SHP77 (cell line): ENCODE measurements around the gene RTKN.
"Not testable (repeated sequence)": the region's sequence is repeated elsewhere in the genome, so short reads cannot be mapped to it uniquely, and the experiment has no call there.

Experiments
- DNase-seq, 2 experiments: peaks; one replicate each; lab custom pipeline; 2025; lab: John Stamatoyannopoulos, UW

The RTKN gene, protein sequence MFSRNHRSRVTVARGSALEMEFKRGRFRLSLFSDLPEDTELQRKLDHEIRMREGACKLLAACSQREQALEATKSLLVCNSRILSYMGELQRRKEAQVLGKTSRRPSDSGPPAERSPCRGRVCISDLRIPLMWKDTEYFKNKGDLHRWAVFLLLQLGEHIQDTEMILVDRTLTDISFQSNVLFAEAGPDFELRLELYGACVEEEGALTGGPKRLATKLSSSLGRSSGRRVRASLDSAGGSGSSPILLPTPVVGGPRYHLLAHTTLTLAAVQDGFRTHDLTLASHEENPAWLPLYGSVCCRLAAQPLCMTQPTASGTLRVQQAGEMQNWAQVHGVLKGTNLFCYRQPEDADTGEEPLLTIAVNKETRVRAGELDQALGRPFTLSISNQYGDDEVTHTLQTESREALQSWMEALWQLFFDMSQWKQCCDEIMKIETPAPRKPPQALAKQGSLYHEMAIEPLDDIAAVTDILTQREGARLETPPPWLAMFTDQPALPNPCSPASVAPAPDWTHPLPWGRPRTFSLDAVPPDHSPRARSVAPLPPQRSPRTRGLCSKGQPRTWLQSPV

DNA sequence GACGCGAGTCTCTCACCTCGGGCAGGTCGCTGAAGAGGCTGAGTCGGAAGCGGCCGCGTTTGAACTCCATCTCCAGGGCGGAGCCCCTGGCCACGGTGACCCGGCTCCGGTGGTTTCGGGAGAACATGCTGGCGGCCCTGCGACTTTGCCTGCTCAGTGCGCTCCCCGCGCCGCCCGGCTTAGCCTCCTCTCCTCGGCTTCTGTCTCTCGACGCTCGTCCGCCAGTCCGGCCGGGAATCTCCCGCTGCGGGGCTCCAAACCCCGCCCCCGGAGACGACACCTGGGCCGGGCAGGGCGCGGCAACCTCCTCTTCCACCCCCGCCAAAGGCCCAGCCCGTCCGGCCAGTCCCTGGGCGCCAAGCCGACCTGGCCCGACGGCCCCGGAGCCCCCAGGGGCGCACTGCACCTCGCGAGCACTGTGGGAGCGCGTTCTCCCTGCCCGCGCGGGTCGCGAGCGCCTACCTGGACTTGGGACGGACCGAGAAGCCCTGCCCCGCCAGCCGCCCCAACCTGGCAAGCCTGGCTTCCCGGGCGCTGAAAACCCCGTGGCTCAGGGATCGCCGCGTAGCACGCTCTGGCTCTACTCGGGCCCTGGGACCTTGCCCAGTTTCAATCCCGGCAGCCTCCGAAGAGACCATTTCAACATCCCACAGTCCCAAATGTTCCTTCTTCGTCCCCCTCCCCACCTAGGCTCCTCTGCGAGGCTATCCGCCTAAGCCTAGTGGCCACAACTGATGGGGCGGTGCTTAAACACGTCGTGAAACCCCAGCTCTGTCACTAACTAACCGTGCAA lies at the start of gene RTKN:
Gene RTKN, minus strand, starts transcription at position 248 of the 793 bp plus-strand sequence. Its CDS starts 121 bp downstream, at position 127.
- no peak for DNase-seq

DNA sequence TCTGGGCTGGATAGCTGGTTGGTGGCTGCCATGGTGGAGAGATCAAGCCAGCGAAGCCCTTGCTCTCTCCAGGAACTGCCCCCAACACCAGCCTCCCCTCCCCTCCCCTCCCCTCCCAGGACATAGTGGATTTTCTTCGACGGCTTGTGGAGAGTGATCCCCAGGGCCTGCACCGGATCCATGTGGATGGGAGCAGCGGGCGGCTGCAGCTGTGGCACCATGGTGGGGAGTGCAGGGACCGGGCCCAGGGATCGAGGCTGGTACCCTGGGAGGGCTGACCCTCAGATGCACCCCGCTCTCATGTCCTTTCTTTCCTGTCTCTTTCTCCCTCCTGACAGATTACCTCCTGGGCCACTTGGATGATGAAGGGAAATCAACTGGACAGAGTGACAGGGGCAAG lies 48.2 kb upstream of the RTKN start:
- DNase-seq, result no peak

DNA sequence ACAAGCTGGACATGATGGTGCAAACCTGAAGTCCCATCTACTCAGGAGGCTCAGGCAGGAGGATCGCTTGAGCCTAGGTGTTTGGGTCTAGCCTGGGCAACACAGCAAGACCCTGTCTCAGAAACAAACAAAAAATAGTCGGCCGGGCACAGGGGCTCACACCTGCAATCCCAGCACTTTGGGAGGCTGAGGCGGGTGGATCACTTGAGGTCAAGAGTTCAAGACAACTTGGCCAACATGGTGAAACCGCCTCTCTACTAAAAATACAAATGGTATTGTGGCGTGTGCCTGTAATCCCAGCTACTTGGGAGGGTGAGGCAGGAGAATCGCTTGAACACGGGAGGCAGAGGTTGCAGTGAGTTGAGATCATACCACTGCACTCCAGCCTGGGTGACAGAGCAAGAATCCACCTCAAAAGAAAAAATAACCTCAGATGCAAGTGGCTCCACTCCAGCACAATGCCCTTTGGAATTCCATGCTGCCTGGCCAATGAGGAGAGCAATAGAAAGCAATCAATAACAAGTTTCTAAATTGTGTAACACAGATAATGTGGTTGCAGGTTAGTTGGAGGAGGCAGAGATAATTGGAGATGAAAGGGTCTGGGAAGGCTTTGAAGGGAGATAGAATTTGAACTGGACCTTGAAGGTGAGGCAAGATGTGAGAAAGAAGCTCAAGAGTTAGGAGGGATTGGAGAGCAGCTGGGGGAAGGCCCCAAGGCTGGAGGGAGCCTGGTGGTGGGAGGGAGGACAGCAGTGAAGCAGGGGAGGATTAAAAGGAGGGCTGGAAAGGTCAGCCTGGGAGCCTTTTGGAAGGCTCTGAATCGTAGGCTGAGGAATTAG lies 47.1 kb upstream of the RTKN start:
- no peak for DNase-seq

DNA sequence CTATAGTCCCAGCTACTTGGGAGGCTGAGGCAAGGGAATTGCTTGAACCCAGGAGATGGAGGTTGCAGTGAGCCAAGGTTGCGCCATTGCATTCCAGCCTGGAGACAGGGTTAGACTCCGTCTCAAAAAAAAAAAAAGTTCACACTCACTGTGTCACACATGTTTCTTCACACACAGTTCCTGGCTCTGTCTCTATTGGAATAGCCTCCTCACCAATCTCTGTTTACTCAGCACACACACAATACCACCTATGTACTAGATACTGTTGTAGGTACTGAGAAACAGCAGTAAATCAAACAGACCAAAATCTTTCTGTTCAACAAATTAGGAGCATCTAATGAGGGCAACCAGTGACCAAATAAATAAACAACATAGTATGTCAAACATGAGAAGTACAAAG lies 44.4 kb upstream of the RTKN start:
- no peak for DNase-seq

DNA sequence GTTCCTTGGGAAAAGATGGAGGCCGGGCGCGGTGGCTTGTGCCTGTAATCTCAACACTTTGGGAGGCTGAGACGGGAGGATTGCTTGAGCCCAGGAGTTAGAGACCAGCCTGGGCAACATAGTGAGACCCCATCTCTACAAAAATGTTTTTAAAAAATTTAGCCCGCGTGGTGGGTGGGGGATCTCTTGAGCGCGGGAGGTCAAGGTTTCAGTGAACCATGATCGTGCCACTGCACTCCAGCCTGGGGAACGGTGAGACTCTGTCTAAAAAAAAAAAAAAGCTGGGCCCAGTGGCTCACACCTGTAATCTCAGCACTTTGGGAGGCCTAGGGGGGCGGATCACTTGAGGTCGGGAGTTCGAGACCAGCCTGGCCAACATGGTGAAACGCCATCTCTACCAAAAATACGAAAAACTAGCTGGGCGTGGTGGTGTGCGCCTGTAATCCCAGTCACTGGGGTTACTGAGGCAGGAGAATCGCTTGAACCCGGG lies 42.0 kb upstream of the RTKN start:
- not testable (repeated sequence) for DNase-seq

DNA sequence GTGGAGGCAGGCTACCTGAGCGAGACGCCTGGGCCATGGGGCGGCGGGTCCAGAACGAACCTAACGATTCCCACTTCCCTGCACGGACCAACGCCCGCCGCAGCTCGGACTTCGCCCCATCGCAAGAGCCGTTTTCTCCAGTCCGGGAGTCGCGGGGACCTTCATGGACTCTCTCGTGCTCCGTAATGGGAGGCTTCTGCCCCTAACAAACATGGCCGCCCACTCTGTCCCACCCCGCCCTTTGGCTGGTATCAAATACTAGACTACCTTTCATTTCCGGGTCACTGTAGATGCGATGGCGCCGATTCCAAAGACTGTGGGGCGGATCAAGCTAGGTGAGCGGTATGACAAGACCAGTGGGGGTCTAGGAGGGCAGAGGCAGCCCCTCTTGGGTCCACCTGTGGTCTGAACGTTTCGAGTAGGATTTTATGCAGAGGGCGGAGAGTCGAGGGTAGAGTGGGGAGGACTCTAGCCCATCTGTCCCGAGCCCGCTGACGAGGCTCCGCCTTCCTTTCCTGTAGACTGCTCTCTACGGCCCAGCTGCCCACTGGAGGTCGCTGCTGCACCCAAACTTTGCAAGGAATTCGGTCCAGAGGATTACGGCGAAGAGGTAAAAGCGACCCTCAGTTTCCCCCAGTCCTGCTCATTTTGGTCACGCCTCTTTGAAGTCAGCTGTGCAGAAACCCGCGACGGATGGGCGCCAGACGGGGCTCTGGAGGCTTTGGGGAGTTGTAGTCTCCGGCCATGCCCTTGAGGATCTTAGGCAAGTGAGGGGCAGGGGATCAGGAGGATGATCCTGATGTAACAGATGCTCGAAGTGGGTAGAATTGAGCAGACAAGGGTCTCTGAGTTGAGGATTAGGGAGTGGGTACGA lies 41.3 kb upstream of the RTKN start, which contains the start of the genes CCDC142 and TTC31:
Gene CCDC142, minus strand, starts transcription at position 198 of the 874 bp plus-strand sequence. Its CDS starts 161 bp downstream, at position 37.
Gene TTC31, plus strand, starts transcription at position 281 of the 874 bp plus-strand sequence. Its CDS starts 15 bp downstream, at position 296.
- DNase-seq, result peak; percentile 94 to 95

DNA sequence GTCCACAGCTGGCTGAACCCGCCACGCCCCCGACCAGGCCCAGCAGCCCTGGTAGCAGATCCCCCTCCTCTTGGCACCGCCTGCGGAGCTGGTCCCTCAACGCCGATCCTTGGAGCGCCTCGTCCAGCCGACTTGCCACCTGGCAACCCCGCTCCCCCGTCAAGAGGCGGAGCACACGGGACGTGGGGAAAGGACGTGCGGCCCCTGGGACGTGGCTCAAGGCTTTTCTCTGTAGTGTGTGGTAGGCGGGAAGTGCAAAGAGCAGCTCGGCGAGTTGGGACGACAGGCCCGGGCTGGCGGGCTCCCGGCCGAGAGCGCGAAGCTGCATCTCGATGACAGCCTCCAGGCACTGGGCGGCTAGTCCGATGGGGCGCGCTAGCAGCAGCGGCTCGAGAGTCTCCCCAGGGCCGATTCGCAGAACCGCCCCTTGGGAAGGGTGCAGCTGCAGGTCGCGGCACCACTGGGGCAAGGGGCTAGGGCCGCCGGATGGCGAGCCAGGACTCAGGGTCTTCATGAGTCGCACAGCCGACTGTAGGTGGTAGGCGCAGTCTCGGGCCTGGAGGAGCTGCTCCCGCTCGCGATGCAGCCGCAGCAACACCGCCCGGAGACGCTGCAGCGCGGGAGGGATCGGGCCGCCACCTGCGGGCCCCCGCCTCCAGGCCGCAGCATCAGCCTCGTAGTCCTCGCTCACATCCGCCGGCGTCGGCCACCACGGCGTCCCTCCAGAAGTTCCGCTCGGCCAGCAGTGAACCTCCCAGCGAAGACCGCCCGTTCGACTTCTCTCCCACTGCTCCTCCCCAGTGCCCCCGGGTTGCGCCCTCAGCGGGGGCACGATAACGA lies 40.4 kb upstream of the RTKN start:
- DNase-seq, result peak in 1 of 2 experiments; percentile 70

DNA sequence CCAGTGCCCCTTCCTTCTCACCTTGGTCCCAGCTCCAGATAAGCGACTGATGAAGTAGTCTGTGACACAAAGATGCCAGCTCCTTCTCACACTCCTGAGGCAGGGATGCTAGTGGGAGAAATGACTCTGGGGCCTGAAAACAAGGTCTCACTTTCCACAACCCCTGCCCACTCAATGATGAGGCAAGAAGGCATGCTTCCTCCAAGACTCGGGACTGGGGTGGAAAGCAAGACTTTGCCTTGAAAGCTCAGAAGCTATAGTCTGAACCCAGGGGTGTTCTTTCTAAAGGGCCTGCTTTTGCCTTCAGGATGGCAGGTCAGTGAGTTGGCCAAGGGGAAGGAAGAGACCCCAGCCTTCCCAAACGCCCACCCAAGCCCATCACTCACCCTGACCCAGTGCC lies 39.7 kb upstream of the RTKN start:
- DNase-seq, result no peak

DNA sequence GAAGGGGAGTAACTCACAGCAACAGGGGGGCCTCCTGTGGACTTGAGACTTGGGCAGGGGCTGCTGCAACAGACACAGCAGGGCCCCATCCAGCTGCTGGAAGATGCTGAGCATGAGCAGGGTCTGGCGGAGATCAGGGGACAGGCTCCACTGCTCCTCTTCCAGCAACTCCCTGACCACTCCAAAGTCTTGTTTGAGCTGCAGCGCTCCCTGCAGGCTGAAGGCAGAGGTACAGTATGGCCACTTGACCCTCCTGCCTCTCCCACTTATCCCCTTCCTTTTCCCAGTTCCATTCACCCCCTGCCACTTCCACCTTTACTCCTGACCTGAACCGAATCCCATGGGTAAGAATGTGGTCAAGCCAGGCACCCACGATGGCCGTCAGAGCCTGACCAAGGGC lies 33.2 kb upstream of the RTKN start:
- DNase-seq, result no peak

DNA sequence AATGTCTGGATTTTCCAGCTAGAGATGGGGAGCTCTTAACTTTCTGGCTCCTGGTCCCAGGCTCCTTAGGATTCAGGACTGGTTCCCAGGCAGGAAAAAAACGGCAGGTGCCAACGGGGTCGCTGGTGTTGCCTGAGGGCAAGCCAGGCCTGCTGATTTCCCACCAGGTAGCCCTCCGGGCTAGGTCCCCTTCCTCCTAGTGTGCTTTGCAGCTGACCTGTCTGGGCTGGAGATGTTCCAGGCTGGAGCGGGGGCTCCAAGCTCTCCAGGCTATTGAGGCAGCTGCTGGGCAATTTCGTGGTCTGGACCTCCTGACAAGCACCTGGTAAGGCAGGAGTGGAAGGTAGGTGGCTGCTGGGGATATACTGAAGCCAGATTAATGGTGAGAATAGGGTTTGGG lies 32.7 kb upstream of the RTKN start:
- DNase-seq, result no peak

DNA sequence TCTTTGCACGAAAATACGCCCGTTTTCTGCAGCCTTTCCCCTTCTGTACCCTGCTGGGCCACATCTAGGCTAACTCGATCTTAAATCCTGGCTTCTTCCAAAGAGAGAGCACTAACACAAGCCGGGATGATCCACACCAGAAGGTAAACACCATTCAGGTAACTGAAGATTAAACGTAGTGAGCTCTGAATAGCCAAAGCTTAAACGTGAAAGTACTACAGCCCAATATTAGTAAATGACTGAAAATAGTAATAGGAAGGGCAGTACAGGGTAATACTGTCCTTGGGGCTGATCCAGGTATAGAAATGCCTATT lies 31.2 kb upstream of the RTKN start:
- no peak for DNase-seq

DNA sequence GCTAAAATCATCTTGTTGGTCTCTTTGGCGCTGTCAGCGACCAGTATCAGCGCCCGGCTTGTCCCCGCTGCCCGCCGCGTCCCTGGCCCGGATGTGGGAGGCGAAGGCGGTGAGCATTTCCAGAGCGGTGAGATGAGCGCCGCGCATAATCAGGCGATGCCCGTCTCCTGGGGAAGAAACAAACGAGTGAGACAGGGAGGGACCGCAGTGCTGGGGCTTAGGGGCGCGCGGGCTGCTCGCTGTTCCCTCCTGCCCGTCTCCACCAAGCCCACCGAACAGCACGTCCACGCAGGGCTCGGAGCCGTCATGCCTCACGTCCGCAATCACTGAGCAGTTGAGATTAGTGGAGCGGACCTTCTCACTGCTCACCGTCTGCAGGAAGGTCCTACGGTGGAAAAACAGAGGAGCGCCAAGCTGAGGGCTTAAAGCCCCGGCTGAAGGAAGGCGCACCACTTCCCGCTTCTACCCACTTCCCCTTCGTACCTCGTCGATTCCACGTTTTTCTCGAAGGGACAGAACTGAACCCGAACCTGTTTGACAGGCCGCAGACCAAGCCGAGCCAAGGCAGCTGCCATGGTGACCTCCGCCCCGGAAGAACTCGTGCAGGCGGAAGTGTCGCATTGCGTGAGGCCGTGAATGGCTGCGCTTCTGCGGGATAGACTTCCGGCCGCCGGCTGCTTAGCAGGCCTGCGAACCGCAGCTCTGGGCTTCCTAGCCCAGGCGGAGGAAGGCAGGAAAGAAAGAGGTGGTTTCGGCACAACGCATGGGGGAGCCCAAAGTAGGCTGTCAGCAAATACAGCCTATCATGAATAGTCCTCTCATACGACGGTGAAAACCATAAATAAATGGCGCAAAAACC lies 30.6 kb upstream of the RTKN start, which contains the start of gene MRPL53:
Gene MRPL53, minus strand, starts transcription at position 595 of the 859 bp plus-strand sequence. Its CDS starts 20 bp downstream, at position 575.
- DNase-seq, result peak; percentile 92

DNA sequence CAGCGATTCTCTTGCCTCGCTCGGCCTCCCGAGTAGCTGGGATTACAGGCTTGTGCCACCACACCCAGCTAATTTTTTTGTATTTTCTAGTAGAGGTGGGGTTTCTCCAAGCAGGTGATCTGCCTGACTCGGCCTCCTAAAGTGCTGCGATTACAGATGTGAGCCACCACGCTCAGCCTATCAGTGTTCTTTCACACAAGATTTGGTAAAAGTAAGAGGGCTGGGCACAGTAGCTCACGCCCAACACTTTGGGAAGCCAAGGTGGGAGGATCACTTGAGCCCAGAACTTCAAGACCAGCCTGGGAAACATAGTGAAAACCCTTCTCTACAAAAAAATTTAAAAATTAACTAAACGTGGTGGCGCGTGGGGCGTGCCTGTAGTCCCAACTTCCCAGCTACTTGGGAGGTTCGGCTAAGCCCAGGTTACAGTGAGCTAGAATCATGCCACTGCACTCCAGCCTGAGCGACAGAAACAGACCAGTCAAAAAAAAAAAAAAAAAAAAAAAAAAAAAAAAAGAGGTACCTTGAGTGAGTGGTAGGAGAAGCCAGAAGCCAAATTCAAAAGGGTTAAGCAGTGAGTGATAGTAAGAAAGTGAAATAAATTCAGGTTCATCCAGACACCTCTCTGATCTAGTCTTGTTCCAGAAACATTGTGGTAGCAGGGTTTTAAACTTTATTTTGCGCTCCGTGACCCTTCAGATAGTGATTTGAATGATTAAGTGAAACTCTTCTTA lies 29.8 kb upstream of the RTKN start:
- DNase-seq, result no peak

DNA sequence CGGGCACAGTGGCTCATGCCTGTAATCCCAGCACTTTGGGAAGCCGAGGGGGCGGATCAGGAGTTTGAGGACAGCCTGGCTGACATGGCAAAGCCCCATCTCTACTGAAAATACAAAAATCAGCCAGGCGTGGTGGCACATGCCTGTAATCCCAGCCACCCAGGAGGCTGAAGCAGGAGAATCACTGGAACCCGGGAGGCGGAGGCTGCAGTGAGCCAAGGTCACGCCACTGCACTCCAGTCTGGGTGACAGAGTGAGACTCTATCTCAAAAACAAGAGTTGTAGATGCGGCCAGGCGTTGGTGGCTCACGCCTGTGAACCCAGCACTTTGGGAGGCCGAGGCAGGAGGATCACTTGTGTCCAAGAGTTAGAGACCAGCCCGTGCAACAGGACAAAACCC lies 29.0 kb upstream of the RTKN start:
- not testable (repeated sequence) for DNase-seq

DNA sequence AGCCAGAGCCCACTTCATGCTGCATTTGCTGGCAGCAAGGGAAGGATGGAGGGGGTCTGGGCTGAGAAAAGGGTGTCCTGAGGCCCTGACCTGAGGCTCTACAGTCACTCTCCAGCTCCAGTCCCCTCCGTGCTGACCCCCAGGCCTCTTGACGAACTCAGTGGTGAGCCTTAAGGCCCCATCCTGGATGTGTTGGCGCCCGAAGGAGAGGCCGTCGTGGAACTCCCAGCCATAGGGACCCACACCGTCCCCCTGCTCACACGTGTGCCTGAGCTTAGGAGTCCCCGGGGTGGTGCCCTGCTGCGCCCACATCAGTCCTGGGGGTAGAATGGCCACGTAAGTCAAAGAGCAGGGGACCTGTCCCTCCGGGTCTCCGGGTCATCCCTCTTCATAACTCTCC lies 22.7 kb upstream of the RTKN start:
- no peak for DNase-seq

DNA sequence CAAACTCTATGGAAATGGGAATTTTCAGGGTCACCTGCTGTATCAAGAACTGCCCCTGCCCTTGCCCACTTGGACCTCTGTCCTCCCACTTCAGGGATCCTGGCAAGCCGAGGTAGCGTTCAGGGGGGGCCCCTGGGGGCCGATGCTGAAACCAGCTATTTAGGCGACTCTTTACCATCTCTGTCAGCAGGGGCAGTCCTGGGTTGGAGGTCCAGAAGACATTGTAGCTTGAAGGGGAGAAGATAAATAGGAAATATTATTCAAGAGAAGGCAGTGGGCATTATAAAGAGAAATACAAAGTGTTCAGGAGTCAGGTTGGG lies 21.0 kb upstream of the RTKN start:
- DNase-seq, result no peak

DNA sequence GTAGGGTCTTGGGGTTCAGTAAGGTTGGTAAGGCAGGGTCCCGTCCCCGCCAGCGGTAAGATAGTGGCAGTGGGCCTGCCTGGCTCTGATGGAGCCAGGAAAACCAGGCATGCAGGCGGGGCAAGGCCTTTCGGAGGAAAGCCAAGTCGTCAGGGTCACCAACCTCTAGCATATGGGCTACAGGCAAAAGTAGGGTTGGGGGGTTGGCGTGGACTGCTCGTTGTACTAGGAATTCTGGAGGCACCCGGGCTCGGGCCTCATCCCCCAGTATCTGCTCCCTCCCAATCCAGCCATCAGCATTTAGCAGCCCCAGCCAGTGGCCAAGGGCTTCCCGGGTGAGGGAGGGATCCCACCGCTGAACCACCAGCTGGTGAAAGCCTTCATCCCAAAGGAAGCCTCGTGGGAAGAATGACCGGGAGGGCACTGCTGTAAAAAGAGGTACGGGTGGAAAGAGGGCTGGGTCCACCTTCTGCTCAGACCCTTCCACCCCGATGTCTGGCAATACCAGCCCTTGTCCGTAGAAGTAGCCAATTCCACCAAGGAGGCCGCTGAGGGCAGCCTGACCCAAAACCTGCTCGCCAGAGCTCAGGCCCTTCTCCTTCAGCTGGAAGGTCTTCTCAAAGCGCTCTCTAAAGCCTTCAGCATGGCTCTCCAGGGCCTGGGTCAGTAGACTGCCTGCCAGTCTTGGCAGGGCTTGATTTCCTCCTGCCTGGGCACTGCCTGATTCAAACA lies 20.5 kb upstream of the RTKN start:
- DNase-seq, result no peak
